ENCODE data around the gene NOD2. TPM values are rescaled to one million over a fixed set of nuclear protein-coding genes. Genes with fewer than 3 reads are reported as not detected.
A peak's percentile ranks its signal among the peaks of the same experiment; 100 is the strongest.

The NOD2 gene
- total and polyA plus RNA-seq, 2 of the 13 experiments (the other 11 are each of a cell fraction or from before 2014, with no cell fraction given) = 0.27 to 0.81 TPM

GRCh38 chr16:50741781-50742575 lies 48.6 kb downstream of the NOD2 start, which contains the start of gene CYLD (continued):
- TF ChIP-seq ZNF350 (CRISPR knock-in tag; IDR thresholded peaks at IDR 0.05; ENCODE audit: borderline replicate concordance, low read depth) = peak; percentile 74; the same call in 1 of the 2 replicates
- TF ChIP-seq FOXA1 (IDR thresholded peaks at IDR 0.05) = no peak
- peak; percentile 65 for TF ChIP-seq FOXA1 (CRISPR knock-in tag; IDR thresholded peaks at IDR 0.05)
- peak; percentile 74 for TF ChIP-seq HOXA5 (CRISPR knock-in tag; IDR thresholded peaks at IDR 0.05)
- no peak for TF ChIP-seq GATA4 (IDR thresholded peaks at IDR 0.05; ENCODE audit: borderline replicate concordance, low read depth)
- TF ChIP-seq DR1 (CRISPR knock-in tag; IDR thresholded peaks at IDR 0.05) = peak; percentile 50; the same call in 1 of the 2 replicates
- TF ChIP-seq ZFP36L1 (CRISPR knock-in tag; IDR thresholded peaks at IDR 0.05) = no peak
- no peak for TF ChIP-seq STAT6 (CRISPR knock-in tag; IDR thresholded peaks at IDR 0.05; ENCODE audit: borderline replicate concordance)
- TF ChIP-seq RERE (CRISPR knock-in tag; IDR thresholded peaks at IDR 0.05; ENCODE audit: low read depth) = no peak
- TF ChIP-seq CHD2 (IDR thresholded peaks at IDR 0.05; ENCODE audit: low read depth, low read length) = peak; percentile 68
- TF ChIP-seq JARID2 (CRISPR knock-in tag; IDR thresholded peaks at IDR 0.05; ENCODE audit: insufficient replicate concordance) = no peak
- TF ChIP-seq ZNF639 (CRISPR knock-in tag; conservative IDR thresholded peaks at IDR 0.05) = peak; percentile 71
- 0 out of 2 replicates have a peak, but pooled peaks have one; percentile 64 for TF ChIP-seq PITX1 (CRISPR knock-in tag; IDR thresholded peaks at IDR 0.05)
- no peak for TF ChIP-seq ZNF569 (CRISPR knock-in tag; IDR thresholded peaks at IDR 0.05; ENCODE audit: borderline replicate concordance)
- peak; percentile 70; the same call in 1 of the 2 replicates for TF ChIP-seq FOXA3 (CRISPR knock-in tag; IDR thresholded peaks at IDR 0.05)
- 0 out of 2 replicates have a peak, but pooled peaks have one; percentile 36 for TF ChIP-seq ZNF264 (CRISPR knock-in tag; IDR thresholded peaks at IDR 0.05)
- no peak for TF ChIP-seq CENPX (CRISPR knock-in tag; IDR thresholded peaks at IDR 0.05)
- TF ChIP-seq ZNF576 (CRISPR knock-in tag; IDR thresholded peaks at IDR 0.05) = no peak

Measured in HepG2 (cell line).